KOPT-K1 (cell line): ENCODE data around the gene TMPRSS15.
"Not testable (repeated sequence)": the region's sequence is repeated elsewhere in the genome, so short reads cannot be mapped to it uniquely, and the experiment has no call there.

Experiments
- H3K27ac ChIP-seq: fragments of 200-600 bp; sonication (generic); 2 replicates; pipeline ENCODE4 v1.5.1; 2016; ENCODE audit warnings: antibody characterized with exemption, mild to moderate bottlenecking, low read depth, low read length; ENCODE audit not compliant: poor library complexity, severe bottlenecking
- H3K36me3 ChIP-seq: fragments of 200-600 bp; sonication (generic); 2 replicates; pipeline ENCODE4 v1.5.1; 2017; ENCODE audit warnings: antibody characterized with exemption, mild to moderate bottlenecking, low read length, moderate library complexity; ENCODE audit not compliant: insufficient read depth
- H3K9me3 ChIP-seq: fragments of 200-600 bp; sonication (generic); 2 replicates; pipeline ENCODE4 v1.5.1; 2017; ENCODE audit warnings: antibody characterized with exemption, low read length, mild to moderate bottlenecking; ENCODE audit not compliant: insufficient read depth, poor library complexity, severe bottlenecking

TMPRSS15 gene

DNA sequence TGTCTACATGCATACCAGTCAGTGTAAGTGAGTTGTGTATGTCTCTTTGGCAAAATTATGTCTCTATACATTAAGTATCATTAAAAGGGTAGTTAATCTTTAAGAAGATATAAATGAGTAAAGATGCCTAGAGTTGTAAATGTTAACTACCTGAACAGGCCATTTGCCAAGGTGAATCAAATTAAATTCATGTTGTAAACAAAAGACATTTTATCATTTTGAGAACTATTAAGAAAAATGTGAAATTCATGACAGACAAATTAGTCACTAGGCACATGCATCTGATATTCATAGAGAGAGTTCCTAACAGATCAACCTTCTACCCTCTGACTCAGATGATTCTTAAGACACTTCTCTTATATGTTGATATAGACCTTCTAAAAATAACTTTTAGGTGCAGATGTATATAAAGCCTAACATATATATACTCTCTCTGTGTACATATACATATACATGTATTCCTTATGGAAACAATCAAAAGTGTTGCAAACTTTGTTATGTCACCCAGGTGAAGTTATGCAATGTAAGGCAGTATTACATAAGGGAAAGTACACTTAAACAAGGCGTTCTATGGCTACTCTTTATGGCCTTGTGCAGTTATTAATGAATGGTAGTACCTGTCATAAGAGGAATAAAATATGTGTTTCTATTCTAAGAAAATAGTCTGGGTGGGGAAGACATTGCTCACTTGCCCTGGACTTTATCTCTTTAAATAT lies at the start of gene TMPRSS15:
TSS of gene TMPRSS15 (minus strand) at position 51 of the 716 bp plus-strand sequence. CDS start 163 bp downstream, outside the sequence.
- no peaks in the 10 kb centered on the region for H3K36me3 ChIP-seq
- H3K9me3 ChIP-seq = peaks cover 7% of the 10 kb centered on the region
- H3K27ac ChIP-seq = no peak within 1 kb of the TSS

DNA sequence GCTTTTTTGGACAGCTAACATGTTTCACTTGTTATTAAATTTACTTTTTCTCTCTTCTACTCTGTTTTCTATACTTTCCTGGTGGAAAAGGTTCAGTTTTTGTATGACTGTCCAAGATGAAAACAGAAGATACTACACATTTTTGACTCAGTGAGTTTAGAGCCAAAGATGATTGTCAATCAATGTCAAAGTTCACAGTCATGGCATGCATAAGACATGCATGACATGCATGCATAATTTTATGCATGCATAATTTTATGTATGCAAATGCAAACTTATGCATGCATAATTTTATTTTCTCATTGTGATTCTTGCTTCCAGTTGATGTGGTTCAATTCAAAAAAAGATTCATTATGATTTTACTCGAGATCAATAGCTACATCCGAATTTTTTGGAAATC lies 48.1 kb upstream of the TMPRSS15 start:
- peaks cover 18% of the 10 kb centered on the region for H3K9me3 ChIP-seq
- no peak overlapping the region for H3K27ac ChIP-seq
- H3K36me3 ChIP-seq = no peaks in the 10 kb centered on the region

DNA sequence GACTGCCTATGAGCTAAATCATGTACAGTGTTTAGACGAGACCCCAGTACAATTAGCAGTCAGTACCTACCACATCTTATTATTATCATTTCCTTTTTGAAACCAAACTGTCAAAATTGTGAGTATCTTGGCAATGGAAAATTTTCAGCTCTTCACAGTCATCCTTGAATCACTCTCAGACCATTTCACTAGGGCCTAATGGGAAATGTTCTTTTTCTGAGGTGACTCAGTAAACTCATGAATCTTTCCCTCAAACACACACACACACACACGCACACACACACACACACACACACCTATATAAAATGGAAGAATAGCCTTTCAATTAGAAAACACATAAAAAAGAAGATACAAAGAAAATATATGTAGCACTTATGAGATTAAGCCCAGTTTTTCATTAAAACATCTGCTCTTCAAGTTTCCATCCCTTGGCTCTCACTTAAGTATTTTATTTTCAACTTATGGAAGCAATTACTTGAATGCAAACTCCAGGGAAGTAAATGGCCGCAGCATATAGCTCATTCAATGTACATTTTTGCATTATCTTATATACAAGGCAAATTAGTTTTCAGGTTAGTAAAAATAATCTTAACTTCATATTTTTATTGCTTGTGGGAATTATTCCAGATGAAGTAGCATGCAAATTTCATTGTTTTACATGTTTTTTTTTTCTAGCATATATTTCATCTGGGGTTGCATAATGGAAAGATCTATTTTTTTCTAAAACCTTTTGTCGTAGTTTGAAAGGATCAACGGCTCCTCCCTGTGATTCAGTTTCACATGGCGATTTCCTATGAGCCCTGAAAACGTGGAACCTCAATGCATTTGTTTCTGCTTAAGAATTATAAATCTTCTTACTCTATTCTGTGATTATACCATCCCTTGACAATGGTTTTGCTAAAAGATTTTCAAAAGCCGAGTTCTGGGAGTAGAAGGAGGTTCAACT lies 46.3 kb upstream of the TMPRSS15 start:
- Histone ChIP-seq H3K36me3 (no peaks in the 10 kb centered on the region), H3K27ac (no peak overlapping the region), H3K9me3 (peaks cover 31% of the 10 kb centered on the region)

DNA sequence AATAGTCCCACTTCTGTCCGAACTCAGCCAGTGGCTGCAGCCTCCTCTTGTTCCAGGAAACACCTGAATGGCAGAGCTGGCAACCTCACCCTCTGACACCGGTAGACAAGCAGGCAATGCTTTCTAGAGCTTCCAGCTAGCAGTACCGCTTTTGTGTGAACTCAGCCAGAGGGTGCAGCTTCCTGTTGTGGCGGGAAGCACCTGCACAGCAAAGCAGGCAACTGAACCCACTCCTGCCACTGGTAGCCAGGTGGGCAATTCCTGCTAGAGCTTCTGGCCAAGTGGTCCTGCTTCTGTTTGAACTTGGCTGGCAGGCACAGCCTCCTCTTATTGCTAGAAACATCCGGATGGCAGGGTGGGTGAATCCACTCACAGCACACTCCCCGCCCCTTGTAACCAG lies 40.1 kb upstream of the TMPRSS15 start:
- peaks cover 25% of the 10 kb centered on the region for H3K9me3 ChIP-seq
- H3K36me3 ChIP-seq = no peaks in the 10 kb centered on the region
- peak overlapping the region; percentile 54 for H3K27ac ChIP-seq

DNA sequence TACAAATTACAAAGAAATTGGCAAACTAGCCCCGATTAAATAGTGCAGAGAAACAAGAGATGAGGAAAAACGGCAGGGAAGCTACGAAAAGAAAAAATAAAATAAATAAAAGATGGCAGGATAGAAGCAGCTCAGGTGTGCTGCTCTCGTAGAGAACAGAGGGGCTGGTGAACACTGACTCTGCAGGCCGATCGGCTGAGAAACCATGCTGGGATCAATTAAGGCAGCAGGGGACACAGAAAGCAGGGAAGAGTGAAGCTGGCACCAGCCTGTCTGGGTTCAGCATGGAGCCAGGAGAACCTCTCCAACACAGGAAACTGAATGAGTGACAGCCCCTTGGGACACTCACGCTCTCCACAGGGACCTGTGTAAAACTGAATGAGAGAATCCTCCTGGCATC lies 39.5 kb upstream of the TMPRSS15 start:
- H3K27ac ChIP-seq = peak overlapping the region; percentile 54
- no peaks in the 10 kb centered on the region for H3K36me3 ChIP-seq
- peaks cover 25% of the 10 kb centered on the region for H3K9me3 ChIP-seq

DNA sequence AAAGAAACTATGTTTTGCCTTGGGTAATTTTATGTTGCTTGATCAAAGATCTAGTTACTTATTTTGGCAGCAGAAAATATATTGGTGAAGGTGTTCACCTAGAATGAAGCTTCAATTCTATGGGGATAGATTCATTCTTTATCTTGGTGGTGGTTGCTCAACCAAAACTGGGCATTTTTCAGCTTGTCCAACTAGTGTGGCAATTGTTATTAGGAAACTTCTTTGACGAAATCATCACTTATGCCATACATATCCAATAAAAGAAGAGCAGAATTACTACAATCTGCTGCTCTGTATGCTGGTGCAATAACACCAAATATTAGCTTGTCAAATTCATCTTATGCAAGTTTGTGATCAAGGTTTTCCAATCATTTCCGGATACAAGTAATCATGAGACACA lies 26.8 kb upstream of the TMPRSS15 start:
- Histone ChIP-seq H3K36me3 (no peaks in the 10 kb centered on the region), H3K9me3 (peaks cover 9% of the 10 kb centered on the region), H3K27ac (no peak overlapping the region)

DNA sequence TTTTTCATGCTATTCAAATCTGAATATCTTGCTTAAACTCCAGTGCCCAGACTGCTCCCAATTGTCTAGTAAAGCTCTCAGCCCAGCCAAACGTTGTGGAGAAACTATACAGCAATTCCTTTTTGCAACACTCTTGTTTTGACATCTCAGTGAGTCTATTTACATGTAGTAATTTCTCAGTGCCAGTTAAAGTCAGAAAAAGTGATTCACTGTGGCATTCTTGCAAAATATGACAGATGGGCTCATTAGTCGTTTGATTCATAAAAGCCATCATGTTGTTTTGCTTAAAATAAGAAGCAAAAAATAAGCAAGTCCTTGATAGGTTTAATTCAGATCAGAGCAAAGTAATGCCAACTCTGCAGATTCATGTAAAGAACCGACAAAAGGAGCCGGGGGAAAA lies 20.7 kb upstream of the TMPRSS15 start:
- Histone ChIP-seq H3K36me3 (no peaks in the 10 kb centered on the region), H3K9me3 (peaks cover 9% of the 10 kb centered on the region), H3K27ac (no peak overlapping the region)

DNA sequence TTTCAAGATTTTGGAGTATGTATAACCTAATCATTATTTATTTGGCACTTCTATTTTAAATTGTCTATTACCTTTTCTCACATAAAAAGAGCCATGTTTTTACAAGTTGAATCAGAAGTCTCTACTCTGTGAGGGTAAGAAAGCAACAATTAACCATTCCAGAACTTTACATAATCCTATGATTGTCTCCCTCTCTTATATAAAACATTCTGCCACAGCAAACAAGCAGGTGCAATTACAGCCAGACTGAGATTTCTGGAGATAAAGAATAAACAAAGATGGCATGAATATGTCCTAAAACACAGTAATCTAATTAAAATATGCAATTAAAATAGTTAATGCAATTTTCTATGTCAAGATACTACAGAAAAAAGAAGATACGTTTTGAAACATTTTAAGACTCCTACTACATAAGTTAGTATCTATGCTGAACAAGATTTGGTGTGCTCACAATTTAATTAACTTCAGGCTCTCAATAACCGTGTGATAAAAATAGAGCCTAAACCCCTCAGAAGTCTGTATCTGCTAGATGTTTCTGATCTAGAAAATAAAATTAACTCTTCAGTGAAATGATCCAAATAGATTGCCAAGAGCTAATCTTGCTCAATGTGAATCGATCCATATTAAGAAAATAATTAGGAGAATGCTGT lies 13.7 kb upstream of the TMPRSS15 start:
- Histone ChIP-seq H3K36me3 (no peaks in the 10 kb centered on the region), H3K9me3 (no peaks in the 10 kb centered on the region), H3K27ac (no peak overlapping the region)

DNA sequence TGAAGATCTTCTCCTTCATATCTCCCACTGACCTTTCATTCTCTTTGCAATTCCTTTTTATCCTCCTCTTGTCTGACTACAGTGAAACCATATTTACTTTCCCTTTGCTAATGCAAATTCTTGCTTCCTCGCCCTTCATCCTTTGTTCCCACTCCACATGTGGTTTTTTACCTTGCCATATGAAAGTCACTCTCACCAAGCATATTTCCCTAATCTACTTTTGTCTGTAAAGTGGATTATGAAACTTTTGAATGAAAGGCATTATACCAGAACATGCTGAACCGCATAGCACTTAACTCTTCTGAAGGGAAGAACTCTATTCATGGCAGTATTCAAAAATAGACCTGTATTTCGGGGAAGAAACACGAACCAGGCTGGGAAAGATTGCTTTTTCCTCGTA lies 8.0 kb upstream of the TMPRSS15 start:
- Histone ChIP-seq H3K9me3 (no peaks in the 10 kb centered on the region), H3K36me3 (no peaks in the 10 kb centered on the region), H3K27ac (no peak overlapping the region)

DNA sequence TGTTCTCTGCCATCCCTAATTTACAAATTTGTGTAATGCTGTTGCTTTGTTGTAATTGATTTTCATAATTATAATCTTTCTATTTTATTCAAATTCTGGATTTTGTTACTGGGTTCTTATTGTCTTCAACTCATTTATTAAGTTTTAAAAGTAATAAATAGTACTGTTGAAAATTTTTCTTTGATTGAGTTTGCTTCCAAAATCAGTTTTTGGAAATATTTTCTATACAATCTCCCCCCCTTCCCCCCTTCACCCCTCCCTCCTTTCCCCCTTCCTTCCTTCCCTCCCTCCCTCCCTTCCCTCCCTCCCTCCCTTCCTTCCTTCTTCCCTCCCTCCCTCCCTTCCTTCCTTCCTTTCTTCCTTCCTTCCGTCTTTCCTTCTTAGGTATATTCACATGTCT lies 6.0 kb upstream of the TMPRSS15 start:
- H3K9me3 ChIP-seq = no peaks in the 10 kb centered on the region
- H3K27ac ChIP-seq = no peak overlapping the region
- no peaks in the 10 kb centered on the region for H3K36me3 ChIP-seq

DNA sequence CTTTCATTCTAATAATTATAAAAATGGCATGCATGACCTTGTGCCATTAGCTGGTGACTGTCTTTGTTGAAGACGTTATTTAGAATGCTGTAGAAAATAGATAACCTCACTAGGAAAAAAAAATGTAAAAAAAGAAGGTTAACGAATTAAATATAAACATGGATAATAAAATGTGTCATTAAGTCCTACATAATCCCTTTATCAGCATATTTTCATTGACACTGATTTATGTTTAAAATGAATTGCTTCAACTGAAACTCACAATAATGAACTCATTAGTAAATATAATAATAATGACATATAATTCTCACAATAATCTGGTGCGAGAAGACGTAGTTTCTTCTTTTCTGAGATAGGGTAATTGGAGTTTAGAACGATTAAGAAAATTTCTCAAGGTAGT lies 4.7 kb downstream of the TMPRSS15 start:
- Histone ChIP-seq H3K27ac (no peak overlapping the region), H3K9me3 (peaks cover 7% of the 10 kb centered on the region), H3K36me3 (no peaks in the 10 kb centered on the region)

DNA sequence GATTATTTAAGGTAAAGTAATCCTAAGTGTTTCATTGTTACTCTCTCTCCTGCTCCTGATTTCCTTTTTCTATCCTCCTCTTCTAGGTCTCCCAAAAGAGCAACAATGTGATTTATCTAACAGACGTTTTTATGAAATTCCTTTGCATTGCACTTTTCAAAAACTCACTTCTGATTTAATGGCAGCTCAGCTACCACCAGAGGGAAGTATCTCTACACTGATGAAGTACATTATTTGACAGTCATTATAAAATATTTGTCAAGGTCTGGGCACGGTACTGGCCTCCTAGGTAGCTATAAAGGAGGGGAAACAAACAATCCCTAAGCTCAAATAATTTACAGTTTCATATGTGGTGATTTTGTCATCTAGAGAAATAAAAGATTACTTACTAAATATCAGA lies 15.6 kb downstream of the TMPRSS15 start:
- H3K27ac ChIP-seq = no peak overlapping the region
- peaks cover 21% of the 10 kb centered on the region for H3K9me3 ChIP-seq
- no peaks in the 10 kb centered on the region for H3K36me3 ChIP-seq

DNA sequence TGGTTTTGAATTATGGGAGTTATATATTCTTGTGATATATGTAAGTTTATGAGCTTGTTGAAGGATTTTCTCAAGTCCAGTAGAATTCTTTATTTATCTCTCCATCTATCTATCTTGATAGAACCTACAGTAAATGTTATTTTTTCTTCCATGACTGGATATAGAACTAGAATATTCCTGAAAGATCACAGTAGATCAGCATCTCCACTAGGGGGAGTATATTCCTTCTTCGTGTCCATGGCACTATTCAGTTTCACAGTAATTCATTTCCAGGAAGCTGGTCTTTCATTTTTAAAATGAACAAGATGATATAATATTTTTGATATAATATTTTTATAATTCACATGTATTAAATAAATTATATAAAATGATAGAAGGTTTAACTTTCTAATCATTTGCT lies 18.8 kb downstream of the TMPRSS15 start:
- no peaks in the 10 kb centered on the region for H3K9me3 ChIP-seq
- no peak overlapping the region for H3K27ac ChIP-seq
- H3K36me3 ChIP-seq = no peaks in the 10 kb centered on the region

DNA sequence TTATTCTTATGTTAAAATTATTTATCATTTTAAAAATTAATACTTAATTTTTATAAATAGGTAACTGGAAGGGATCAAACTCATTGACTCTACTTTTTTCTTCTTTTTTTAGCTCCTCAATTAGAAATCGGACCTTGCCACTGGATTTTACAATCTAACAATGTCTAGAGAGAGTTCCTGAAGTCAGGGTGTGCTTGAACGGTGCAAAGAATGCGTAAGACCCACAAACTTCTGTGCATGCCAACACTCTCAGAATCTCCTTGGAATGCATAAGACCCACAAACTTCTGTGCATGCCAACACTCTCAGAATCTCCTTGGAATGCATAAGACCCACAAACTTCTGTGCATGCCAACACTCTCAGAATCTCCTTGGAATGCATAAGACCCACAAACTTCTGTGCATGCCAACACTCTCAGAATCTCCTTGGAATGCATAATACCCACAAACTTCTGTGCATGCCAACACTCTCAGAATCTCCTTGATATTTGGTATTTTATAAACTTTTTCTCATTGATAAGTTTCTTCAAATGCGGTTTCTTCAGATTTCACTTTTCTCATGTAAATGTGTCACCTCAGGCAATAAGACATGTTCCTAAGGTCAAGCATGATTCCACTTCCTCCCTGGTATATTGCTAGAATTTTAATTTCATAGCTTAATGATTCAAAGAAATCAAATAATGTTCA lies 20.5 kb downstream of the TMPRSS15 start:
- H3K36me3 ChIP-seq, H3K9me3 ChIP-seq, H3K27ac ChIP-seq: not testable (repeated sequence)

DNA sequence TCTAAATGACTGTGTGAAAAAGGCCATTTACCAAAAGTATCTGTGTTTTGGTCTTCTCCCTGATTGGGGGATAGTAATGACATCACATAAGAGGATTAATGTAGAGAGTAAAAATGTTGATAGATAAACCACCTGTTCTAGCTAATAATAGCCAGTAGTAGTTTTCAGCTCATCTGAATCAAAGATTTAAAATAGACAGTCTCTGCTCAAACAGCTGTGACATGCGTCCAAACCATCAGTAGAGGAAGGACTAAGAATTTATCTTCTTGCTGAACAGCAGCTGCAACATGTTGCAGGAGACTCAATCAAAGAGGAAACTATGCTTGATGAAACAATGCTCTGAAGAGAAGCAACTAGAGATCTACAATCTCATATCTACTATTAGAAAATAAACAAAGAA lies 21.4 kb downstream of the TMPRSS15 start:
- Histone ChIP-seq H3K36me3 (no peaks in the 10 kb centered on the region), H3K27ac (no peak overlapping the region), H3K9me3 (no peaks in the 10 kb centered on the region)
